CD4-positive, alpha-beta T cell treated with Interleukin-4 for 1 hour (primary cell): Measurements from ENCODE around the gene SSR3.
"Not testable (repeated sequence)": the region's sequence is repeated elsewhere in the genome, so short reads cannot be mapped to it uniquely, and the experiment has no call there.

ENCODE experiments used
- DNase-seq, 2 donors: peaks; one replicate each; pipeline ENCODE4 v3.0.0-alpha.2; 2020 to 2022

SSR3 gene

DNA sequence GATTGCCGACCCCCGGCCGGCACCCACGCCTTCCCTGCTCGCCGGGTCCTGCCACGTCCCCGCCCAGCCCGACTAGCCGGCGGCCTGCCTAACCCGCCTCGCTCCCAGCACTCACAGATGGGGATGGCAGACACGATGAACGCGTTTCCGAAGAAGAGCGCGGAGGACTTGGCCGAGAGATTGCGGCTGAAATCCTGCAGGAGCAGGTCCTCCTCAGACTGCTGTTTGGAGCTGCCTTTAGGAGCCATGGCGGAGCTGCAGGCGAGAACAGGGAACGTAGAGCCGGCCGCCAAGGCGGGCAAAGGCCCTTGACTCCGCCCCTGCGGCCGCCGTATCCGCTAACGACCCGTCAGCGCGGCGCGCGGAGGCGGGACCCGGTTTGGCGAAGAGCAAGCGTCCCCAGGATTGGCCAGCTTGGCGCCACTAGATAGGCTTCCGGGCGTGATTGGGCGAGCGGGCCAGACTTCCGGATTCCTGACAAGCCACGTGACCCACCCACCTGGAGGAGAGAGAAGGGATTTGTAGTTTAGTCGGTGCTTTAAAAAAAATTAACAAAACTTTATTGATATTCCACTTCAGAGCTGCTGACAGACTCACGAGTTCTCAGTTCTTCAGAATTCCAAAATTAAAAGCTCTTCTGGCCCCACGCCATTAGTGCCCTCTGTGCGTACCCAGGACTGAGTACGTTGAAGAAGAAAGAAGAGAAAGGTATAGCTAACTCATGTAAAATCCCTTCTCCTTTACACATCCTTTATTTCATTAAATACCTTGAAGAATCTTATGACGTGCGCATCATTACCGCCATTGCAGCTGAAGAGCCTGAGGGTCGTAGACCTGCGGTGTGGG, at the start of gene SSR3:
Gene SSR3 (minus strand): TSS at position 276 of the 846 bp plus-strand sequence. CDS start 28 bp downstream, at position 248.
- DNase-seq: peak; percentile 99

GRCh38 chr3:156604064-156604641, 49.2 kb upstream of the SSR3 start:
- DNase-seq: no peak

DNA sequence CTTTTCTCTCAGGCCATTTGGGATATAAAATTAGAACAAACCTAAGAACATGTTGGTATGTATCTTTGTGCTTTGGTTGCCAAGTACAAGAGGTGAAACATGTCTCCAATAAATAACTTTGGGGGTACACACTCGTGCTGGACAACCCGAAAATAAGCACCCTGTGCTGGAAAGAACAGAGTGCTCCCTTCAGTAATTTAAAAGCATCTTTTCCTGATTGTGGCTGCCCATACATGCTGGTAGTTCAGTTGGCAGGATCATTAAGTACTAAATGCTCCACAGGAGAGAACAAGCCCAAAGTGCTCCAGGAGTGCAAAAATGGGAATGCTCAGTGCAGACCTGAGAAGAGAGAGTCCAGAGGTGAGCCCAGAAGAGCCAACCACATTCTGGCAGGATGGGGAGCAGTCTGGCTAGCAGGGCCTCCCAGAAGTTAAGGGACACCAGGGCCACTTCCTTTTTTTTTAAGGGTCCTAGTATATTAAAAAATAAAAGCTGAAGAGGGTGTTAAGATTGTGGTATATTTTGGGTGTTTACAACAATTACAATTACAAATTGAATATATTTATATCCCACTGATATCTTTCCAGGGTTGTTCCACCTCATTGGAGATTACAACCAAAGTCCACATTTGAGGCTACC, 48.6 kb upstream of the SSR3 start:
- no peak for DNase-seq

DNA sequence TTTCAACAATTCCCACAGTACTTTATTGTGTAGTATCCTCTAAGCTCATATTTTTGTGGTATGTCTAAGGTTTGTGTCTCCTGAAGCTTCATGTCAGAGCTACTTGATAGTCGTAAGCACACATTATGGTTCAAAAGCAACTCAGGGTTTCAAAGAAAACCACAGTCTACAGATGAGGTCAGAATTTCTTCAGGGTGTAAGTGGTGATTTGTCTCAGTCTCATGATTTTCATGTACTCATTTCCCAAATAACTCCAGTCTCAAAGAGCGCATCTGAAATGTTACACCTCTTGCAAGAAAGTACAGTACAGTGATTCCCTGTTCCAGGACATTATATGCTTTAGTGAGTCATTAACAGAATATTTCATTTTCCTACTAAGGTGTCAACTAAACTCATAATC, 47.5 kb upstream of the SSR3 start:
- no peak for DNase-seq

DNA sequence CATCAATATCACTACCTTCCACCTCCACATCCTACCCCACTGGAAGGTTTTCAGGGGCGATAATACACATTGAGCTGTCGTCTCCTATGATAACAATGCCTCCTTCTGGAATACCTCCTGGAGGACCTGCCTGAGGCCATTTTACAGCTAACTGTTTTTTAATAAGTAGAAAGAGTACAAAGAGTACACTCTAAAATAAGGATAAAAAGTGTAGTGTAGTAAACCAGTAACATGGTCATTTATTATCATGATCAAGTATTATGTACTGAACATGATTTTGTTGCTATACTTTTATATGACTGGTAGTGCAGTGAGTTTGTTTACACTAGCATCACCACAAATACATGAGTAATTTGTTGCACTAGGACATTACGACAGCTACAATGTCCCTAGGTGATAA, 46.6 kb upstream of the SSR3 start:
- DNase-seq: no peak

DNA sequence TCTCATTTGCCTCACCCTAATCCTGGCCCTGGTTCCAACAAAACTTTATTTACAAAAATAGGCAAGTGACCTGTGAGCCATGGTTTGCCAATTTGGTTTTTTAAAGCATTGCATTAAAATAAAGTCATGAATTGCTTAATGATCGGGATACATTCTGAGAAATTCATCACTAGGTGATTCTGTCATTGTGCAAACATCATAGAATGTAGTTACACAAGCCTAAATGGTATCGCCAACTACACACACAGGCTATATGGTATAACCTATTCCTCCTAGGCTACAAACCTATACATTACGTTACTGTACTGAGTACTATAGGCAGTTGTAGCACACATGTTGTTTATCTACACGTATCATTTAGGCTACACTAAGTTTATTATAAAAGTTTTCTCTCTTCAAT, 45.9 kb upstream of the SSR3 start:
- no peak for DNase-seq

DNA sequence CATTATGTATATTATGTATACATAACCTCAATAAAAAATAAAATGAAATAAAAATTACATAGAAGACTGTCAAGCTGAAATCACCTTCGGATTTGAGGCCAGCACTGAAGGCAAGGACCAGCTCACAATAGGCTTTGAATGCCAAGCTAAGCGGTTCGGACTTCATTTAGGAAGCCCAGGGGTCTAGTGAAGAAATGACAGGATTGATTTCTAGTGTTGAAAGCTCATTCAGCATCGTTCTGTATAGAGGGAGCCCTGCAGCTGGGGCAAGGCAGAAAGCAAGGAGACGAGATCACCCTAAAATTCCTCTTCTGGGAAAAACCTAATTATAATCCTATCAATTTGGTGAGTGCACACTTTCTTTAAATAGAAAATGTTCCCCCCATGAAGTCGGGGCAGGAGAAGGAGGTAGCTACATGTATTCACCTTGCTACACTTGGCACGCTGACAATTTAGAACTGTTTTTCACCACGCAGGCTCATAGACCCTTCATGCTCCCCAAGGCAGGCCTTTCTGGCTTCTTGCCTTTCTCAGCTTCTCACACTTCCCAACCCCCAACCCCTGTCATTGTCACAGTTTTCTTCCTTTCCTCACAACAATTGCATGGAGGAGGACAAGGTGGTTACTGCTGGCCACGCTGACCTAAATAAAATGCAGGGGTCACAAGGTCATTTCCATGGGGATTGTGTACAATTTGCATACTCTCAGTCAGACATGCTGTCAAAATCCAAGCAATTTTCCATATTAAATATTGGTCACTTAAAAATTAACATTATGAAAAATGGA, 44.4 kb upstream of the SSR3 start:
- DNase-seq: no peak

GRCh38 chr3:156598413-156598812, 43.5 kb upstream of the SSR3 start:
- DNase-seq: no peak

DNA sequence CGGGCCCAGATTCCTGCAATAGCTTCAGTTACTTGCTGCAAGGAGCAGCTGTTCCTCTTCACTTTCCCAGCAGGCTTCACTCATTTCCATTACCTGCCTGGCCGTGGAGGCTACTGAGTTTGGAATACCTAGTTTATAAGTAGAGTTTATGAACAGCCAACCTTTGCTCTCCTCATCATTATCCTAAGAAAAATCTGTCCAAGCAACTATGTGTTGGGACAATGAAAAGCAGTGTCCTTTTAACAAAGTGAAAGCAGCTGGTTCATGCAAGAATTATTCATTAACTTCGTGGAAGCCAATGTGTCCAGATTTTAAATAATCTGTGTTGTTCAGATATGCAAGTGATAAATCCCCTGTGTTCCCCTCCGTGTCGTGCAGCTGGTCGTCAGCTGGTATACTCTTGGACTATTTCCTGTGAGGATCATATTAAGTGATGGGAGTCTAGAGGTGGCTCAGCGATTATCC, 39.3 kb upstream of the SSR3 start:
- no peak for DNase-seq

DNA sequence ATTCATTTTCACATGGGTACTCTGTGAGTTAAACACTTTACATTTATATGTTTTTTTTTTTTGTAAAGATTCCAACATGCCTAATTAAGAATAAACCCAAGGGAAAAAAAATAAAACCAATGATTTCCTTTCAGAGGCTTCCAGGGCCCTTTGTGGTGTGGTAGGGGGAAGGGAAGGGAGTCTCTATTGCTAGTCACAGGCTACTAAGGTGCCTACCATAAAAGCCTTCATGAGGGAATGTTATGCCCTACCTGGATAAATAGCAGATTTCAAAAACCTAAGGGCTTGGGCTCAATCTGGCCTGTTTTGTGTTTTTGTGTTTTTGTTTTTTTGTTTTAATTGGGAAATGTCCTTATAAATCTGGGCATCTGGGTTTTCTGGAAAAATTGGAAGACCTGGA, 38.9 kb upstream of the SSR3 start:
- no peak for DNase-seq

DNA sequence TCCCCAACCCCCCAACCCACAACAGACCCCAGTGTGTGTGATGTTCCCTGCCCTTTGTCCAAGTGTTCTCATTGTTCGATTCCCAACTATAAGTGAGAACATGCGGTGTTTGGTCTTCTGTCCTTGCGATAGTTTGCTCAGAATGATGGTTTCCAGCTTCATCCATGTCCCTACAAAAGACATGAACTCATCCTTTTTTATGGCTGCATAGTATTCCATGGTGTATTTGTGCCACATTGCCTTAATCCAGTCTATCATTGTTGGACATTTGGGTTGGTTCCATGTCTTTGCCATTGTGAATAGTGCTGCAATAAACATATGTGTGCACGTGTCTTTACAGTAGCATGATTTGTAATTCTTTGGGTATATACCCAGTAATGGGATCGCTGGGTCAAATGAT, 34.9 kb upstream of the SSR3 start:
- DNase-seq: not testable (repeated sequence)

DNA sequence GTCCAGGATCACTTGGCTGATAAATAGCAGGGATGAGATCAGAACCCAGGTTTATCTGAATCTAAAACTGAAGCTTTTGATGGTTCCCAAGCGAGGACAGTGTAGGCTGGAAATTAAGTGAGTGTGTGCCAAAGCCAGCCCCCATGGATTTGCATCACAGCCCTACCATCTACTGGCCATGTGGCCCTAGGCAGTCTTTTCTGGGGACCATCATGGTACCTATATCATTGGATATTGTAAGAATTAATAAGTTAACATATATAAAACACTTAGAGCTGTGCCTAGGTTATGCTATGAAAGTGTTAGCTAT, 32.8 kb upstream of the SSR3 start:
- no peak for DNase-seq

- peak in 1 of 2 donors; percentile 16 for DNase-seq
Measured at GRCh38 chr3:156586905-156587759, 32.2 kb upstream of the SSR3 start.

- no peak for DNase-seq
Measured at GRCh38 chr3:156583469-156583868, 28.6 kb upstream of the SSR3 start.

DNA sequence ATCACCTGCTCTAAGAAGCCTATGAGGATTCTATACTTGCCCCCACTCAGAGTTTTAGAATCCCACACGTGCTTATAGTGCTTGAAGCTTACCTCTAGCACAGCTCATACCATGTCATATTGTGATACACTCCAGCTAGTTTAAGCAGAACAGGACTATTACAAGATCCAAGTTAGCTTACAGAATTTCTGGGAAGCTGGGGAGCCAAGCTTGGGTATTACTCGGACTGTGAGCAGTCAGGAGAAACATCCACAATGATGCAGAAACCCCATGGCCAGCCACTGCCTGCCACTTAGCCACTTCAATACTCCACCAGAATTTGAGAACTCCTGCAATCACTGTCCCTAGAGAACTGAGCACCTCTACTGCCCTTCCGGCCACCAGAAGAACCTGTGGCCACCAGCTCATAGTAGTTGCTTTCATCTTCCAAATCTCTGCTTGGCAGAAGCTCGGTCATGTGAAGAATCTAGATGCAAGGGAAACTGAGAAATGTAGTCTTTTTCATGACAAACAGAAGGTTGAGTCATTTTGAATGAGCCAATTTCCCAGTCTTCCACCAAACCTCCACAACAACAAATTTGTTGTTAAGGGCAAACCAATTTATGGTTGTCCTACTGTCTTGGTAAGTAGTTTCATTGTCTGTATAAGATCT, 27.7 kb upstream of the SSR3 start:
- no peak for DNase-seq

DNA sequence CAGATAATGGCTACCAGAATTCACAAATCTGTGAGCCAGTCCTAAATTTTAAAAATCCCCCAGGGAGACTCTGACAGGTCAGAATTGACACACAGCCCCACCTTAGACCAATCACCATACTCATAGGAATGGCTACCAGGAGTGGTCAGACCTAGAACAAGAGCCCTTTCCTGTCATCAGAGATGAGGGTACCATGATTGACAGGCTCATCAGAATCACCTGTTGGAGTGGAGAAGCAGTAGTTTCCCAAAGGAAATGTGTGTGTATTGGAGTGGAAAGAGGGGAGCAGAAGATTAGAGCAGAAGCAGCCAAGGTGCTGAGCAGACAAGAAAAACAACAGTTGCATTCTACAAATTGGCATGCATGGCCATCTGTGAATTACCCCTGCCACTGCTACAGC, 27.0 kb upstream of the SSR3 start:
- no peak for DNase-seq

DNA sequence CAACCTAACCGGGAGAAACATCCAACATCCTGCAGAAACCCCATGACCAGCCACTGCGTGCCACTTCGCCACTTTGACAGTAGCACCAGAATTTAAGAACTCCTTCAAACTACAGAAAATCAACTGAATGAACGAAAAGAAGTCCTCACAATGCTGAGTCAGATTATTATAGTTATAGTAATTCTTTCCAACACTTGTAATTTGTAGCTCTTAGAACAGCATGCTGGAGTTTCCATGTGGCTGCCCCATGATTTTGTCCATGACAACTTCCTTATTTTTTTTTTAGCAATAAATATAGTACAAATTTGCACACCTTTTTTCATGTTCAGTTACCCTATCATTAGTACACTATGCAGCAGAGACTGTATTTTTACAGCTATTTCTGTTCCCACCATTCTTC, 26.1 kb upstream of the SSR3 start:
- no peak for DNase-seq

GRCh38 chr3:156579427-156579851, 24.5 kb upstream of the SSR3 start:
- DNase-seq: peak in 1 of 2 donors; percentile 33

DNA sequence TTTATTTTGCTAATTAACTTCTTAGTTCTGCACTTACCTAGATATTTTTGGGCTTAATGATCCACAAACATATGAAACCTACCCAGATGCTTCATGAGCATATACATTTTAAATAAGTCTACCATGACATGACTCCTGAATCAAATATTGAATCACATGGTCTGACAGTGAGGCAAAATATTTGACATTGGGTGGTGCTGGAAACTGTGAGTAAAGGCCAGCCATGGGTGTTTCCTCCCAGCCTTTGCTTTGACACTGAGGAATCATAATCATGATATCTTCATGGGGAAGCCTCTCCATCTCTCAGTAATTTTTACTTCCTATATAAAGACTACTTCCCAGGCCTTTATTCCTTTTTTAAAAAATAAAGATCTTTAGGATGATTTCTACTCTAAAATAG, 22.8 kb upstream of the SSR3 start:
- no peak for DNase-seq

DNA sequence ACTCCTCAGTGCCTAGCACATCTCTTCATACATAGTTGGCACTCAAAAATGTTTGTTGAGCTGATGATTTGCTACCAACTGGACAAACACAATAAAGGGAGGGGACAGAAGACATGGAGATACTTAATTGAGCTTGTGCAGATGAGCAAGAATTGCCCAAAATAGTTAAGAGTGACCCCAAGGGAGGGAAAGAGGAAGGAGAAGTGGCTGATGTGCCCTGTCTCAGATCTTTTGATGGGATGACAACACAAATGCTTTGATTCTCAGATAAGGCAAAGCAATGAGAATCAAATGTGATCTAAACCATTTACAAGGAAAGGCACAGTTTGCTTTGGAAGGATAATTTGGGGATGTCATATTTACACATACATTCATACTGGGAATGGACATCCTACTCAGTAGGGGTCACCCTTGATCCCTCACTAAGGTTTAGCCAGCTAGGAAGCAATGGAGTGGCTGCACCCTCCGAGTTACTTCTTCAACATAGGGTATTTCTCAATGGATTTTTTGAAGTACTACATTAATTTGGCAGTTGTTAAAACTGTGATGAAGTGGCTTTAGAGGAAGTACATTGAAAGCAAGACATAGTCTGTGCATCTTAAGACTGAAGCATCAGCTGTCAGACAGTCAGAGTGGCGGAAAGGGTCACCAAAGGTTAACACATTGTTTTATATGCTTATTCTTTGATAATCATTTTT, 21.9 kb upstream of the SSR3 start:
- DNase-seq: no peak

DNA sequence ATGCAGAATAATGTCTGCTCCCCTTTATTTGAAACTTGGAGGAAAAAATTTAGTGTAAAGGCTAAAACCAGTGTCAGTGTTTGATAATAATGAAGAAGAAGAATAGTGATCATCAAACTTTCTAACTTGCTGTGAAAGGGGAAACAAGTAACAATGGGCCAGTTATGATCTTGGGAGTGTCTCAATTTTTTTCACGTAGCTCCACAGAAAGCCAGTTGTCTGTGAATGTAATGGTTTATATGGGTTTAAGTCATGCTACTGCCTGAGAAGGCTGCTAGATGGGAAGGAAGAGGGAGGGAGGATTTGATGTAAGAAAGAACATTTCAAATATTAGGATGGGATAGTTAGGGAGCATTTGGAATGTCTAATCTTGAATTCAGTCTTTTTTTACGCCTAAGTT, 21.1 kb upstream of the SSR3 start:
- no peak for DNase-seq
